ENCODE results near the gene UPK1B.

DNA sequence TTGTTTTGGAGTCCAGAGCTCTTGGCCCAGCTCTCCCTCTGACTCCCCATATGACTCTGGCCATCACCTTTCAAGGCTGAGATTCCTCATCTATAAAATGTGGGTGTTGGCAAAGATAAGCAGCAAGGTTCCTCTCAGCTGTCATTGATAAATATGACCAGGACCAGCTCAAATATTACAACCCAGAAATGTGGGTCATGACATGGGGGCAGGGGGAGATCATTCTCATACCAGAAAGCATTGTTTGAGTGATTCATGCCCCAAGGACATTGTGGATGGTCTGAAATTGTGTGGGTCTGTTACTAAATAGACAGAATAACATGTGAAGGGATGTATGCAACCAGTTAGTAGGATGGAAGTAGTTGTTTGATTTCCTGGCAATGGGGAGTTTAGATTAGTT is 13.9 kb downstream of the UPK1B start:
- no peak for TF ChIP-seq POLR2A (IDR thresholded peaks at IDR 0.05)
- TF ChIP-seq, protein P1, sequence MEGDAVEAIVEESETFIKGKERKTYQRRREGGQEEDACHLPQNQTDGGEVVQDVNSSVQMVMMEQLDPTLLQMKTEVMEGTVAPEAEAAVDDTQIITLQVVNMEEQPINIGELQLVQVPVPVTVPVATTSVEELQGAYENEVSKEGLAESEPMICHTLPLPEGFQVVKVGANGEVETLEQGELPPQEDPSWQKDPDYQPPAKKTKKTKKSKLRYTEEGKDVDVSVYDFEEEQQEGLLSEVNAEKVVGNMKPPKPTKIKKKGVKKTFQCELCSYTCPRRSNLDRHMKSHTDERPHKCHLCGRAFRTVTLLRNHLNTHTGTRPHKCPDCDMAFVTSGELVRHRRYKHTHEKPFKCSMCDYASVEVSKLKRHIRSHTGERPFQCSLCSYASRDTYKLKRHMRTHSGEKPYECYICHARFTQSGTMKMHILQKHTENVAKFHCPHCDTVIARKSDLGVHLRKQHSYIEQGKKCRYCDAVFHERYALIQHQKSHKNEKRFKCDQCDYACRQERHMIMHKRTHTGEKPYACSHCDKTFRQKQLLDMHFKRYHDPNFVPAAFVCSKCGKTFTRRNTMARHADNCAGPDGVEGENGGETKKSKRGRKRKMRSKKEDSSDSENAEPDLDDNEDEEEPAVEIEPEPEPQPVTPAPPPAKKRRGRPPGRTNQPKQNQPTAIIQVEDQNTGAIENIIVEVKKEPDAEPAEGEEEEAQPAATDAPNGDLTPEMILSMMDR (IDR thresholded peaks at IDR 0.05 in 4 of 5, conservative IDR thresholded peaks at IDR 0.05 in 1 of 5) = no peak
